ENCODE results near the gene IGF1R.

IGF1R gene

GRCh38 chr15:98943051-98943508 lies 294.7 kb downstream of the IGF1R start:
- no peak for DNase-seq (ENCODE audit: low spot score)

- DNase-seq (ENCODE audit: low spot score) = no peak
Measured at GRCh38 chr15:98943601-98944151, 295.3 kb downstream of the IGF1R start.

GRCh38 chr15:98946301-98947255 lies 298.2 kb downstream of the IGF1R start:
- no peak for DNase-seq (ENCODE audit: low spot score)

- no peak for DNase-seq (ENCODE audit: low spot score)
Measured at GRCh38 chr15:98948456-98948855, 300.1 kb downstream of the IGF1R start.

GRCh38 chr15:98948941-98949340 lies 300.6 kb downstream of the IGF1R start:
- no peak for DNase-seq (ENCODE audit: low spot score)

GRCh38 chr15:98949624-98950023 lies 301.3 kb downstream of the IGF1R start:
- no peak for DNase-seq (ENCODE audit: low spot score)

GRCh38 chr15:98950248-98950647 lies 301.9 kb downstream of the IGF1R start:
- no peak for DNase-seq (ENCODE audit: low spot score)

- no peak for DNase-seq (ENCODE audit: low spot score)
Measured at GRCh38 chr15:98951004-98951403, 302.7 kb downstream of the IGF1R start.

GRCh38 chr15:98951493-98952320 lies 303.4 kb downstream of the IGF1R start:
- DNase-seq (ENCODE audit: low spot score) = no peak

- no peak for DNase-seq (ENCODE audit: low spot score)
Measured at GRCh38 chr15:98952381-98952803, 304.1 kb downstream of the IGF1R start.

- DNase-seq (ENCODE audit: low spot score) = no peak
Measured at GRCh38 chr15:98953000-98953787, 304.9 kb downstream of the IGF1R start.

GRCh38 chr15:98953968-98954367 lies 305.6 kb downstream of the IGF1R start:
- DNase-seq (ENCODE audit: low spot score) = no peak

- no peak for DNase-seq (ENCODE audit: low spot score)
Measured at GRCh38 chr15:98954411-98954810, 306.1 kb downstream of the IGF1R start.

- no peak for DNase-seq (ENCODE audit: low spot score)
Measured at GRCh38 chr15:98955331-98955730, 307.0 kb downstream of the IGF1R start.

- DNase-seq (ENCODE audit: low spot score) = no peak
Measured at GRCh38 chr15:98955961-98956723, 307.8 kb downstream of the IGF1R start.

- no peak for DNase-seq (ENCODE audit: low spot score)
Measured at GRCh38 chr15:98956796-98957553, 308.6 kb downstream of the IGF1R start.

- no peak for DNase-seq (ENCODE audit: low spot score)
Measured at GRCh38 chr15:98957655-98958054, 309.3 kb downstream of the IGF1R start.

- DNase-seq (ENCODE audit: low spot score) = no peak
Measured at GRCh38 chr15:98958076-98958475, 309.7 kb downstream of the IGF1R start.

GRCh38 chr15:98958918-98959639 lies 310.7 kb downstream of the IGF1R start:
- no peak for DNase-seq (ENCODE audit: low spot score)

- DNase-seq (ENCODE audit: low spot score) = no peak
Measured at GRCh38 chr15:98959640-98960007, 311.3 kb downstream of the IGF1R start.

All from ecto neural progenitor cell (in vitro differentiated cells).